ENCODE measurements around the gene PPP6R2.
"Not testable (repeated sequence)": the region's sequence is repeated elsewhere in the genome, so short reads cannot be mapped to it uniquely, and the experiment has no call there.

PPP6R2 gene

GRCh38 chr22:50371101-50371648, 28.0 kb downstream of the PPP6R2 start:
- no peak overlapping the region for H3K27ac ChIP-seq
- no peaks in the 10 kb centered on the region for H3K27me3 ChIP-seq (ENCODE audit: insufficient read depth, low read depth)
- no peaks in the 10 kb centered on the region for H3K36me3 ChIP-seq (ENCODE audit: insufficient read depth)
- no peak overlapping the region for H3K4me3 ChIP-seq (IDR thresholded peaks at IDR 0.05; ENCODE audit: insufficient read depth, low read depth, low read length)
- TF ChIP-seq, protein P1, sequence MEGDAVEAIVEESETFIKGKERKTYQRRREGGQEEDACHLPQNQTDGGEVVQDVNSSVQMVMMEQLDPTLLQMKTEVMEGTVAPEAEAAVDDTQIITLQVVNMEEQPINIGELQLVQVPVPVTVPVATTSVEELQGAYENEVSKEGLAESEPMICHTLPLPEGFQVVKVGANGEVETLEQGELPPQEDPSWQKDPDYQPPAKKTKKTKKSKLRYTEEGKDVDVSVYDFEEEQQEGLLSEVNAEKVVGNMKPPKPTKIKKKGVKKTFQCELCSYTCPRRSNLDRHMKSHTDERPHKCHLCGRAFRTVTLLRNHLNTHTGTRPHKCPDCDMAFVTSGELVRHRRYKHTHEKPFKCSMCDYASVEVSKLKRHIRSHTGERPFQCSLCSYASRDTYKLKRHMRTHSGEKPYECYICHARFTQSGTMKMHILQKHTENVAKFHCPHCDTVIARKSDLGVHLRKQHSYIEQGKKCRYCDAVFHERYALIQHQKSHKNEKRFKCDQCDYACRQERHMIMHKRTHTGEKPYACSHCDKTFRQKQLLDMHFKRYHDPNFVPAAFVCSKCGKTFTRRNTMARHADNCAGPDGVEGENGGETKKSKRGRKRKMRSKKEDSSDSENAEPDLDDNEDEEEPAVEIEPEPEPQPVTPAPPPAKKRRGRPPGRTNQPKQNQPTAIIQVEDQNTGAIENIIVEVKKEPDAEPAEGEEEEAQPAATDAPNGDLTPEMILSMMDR (conservative IDR thresholded peaks at IDR 0.05; ENCODE audit: low read depth, low read length): no peak
- H3K9ac ChIP-seq: no peak overlapping the region
- H4K20me1 ChIP-seq (ENCODE audit: insufficient read depth): no peaks in the 10 kb centered on the region
- H3K4me1 ChIP-seq (ENCODE audit: low read depth, poor library complexity, severe bottlenecking): no peaks in the 10 kb centered on the region
- 0 out of 2 replicates have a peak, but pooled peaks cover 6% of the 10 kb centered on the region for H3K79me2 ChIP-seq (ENCODE audit: insufficient read depth, low read depth)
- H2AFZ ChIP-seq (ENCODE audit: low read depth): no peak overlapping the region
- no peak overlapping the region for H3K4me2 ChIP-seq

DNA sequence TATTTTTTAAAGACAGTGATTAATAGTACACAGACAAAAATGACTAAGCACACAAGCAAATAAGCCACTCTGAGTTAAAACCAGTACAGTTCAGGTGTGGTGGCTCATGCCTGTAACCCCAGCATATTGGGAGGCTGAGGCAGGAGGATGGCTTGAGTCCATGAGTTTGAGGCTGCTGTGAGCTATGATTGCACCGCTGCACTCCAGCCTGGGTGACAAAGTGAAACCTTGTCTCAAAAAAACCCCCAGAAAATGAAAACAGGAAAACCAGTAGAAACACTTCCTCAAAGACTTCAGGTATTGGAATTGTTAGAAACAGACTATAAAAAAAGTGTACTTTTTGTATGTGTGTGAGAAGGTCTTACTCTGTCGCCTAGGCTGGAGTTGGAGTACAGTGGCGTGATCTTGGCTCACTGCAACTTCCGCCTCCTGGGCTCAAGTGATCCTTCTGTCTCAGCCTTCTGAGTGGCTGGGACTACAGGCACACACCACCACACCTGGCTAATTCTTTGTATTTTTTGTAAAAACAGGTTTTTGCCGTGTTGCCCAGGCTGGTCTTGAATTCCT, 33.0 kb downstream of the PPP6R2 start:
- Histone ChIP-seq H3K27me3 (ENCODE audit: insufficient read depth, low read depth) (no peaks in the 10 kb centered on the region), H3K4me3 (IDR thresholded peaks at IDR 0.05; ENCODE audit: insufficient read depth, low read depth, low read length) (no peak overlapping the region), H3K79me2 (ENCODE audit: insufficient read depth, low read depth) (no peaks in the 10 kb centered on the region), H3K4me2 (no peak overlapping the region), H3K4me1 (ENCODE audit: low read depth, poor library complexity, severe bottlenecking) (no peaks in the 10 kb centered on the region), H3K9ac (no peak overlapping the region), H4K20me1 (ENCODE audit: insufficient read depth) (no peaks in the 10 kb centered on the region), H3K27ac (no peak overlapping the region), H2AFZ (ENCODE audit: low read depth) (no peak overlapping the region), H3K36me3 (ENCODE audit: insufficient read depth) (no peaks in the 10 kb centered on the region)
- TF ChIP-seq, protein P1 (conservative IDR thresholded peaks at IDR 0.05; ENCODE audit: low read depth, low read length): no peak

DNA sequence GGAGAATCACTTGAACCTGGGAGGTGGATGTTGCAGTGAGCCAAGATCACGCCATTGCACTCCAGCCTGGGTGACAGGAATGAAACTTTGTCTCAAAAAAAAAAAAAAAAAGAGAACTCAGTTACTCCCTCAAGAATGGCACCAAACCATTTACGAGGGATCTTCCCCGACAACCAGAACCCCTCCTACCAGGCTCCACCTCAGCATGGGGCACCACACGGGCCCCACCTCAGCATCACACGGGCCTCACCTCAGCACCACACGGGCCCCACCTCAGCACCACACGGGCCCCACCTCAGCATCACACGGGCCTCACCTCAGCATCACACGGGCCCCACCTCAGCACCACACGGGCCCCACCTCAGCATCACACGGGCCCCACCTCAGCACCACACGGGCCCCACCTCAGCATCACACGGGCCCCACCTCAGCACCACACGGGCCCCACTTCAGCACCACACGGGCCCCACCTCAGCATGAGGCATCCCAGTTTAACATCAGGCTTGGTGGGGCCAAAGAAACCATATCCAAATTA, 38.0 kb downstream of the PPP6R2 start:
- H3K4me1 ChIP-seq (ENCODE audit: low read depth, poor library complexity, severe bottlenecking); H3K36me3 ChIP-seq (ENCODE audit: insufficient read depth); H3K27ac ChIP-seq; H2AFZ ChIP-seq (ENCODE audit: low read depth); H3K4me2 ChIP-seq; H3K4me3 ChIP-seq (IDR thresholded peaks at IDR 0.05; ENCODE audit: insufficient read depth, low read depth, low read length); H3K9ac ChIP-seq; H3K27me3 ChIP-seq (ENCODE audit: insufficient read depth, low read depth); H3K79me2 ChIP-seq (ENCODE audit: insufficient read depth, low read depth); H4K20me1 ChIP-seq (ENCODE audit: insufficient read depth): not testable (repeated sequence)

DNA sequence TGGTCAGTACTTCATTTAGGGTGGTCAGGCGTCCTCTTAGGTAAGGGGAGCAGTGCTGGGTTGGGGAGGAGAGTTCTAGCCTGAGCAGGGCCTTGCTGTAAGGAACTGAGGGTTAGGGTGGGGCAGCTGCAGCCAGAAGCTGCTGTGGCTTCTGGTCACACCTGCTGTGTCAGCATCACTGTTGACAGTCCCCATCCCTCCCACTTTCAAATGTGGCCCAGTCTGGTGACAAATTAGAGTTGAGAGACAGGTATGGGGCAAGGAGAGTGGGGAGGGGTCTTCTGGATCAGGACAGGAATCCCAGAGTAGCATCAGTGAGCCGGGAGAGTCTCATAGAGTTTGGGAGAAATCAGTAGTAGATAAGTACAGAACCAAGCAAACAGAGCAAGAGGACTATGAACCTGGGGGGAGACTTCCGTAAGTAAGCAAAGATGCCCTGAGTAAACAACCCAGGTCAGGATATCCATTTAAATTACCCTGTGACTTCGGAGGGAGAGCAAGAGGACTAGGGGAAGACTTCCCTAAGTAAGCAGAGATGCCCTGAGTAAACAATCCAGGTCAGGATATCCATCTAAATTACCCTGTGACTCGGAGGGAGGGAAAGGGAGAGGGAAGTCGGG, 53.7 kb downstream of the PPP6R2 start:
- Histone ChIP-seq H3K27ac (no peak overlapping the region), H3K36me3 (ENCODE audit: insufficient read depth) (no peaks in the 10 kb centered on the region), H3K4me1 (ENCODE audit: low read depth, poor library complexity, severe bottlenecking) (peaks cover 19% of the 10 kb centered on the region), H3K79me2 (ENCODE audit: insufficient read depth, low read depth) (no peaks in the 10 kb centered on the region), H3K4me3 (IDR thresholded peaks at IDR 0.05; ENCODE audit: insufficient read depth, low read depth, low read length) (no peak overlapping the region), H4K20me1 (ENCODE audit: insufficient read depth) (no peaks in the 10 kb centered on the region), H2AFZ (ENCODE audit: low read depth) (no peak overlapping the region), H3K4me2 (0 out of 2 replicates have a peak overlapping the region, but pooled peaks have one; percentile 33), H3K9ac (no peak overlapping the region), H3K27me3 (ENCODE audit: insufficient read depth, low read depth) (no peaks in the 10 kb centered on the region)
- TF ChIP-seq, protein P1 (conservative IDR thresholded peaks at IDR 0.05; ENCODE audit: low read depth, low read length): no peak

DNA sequence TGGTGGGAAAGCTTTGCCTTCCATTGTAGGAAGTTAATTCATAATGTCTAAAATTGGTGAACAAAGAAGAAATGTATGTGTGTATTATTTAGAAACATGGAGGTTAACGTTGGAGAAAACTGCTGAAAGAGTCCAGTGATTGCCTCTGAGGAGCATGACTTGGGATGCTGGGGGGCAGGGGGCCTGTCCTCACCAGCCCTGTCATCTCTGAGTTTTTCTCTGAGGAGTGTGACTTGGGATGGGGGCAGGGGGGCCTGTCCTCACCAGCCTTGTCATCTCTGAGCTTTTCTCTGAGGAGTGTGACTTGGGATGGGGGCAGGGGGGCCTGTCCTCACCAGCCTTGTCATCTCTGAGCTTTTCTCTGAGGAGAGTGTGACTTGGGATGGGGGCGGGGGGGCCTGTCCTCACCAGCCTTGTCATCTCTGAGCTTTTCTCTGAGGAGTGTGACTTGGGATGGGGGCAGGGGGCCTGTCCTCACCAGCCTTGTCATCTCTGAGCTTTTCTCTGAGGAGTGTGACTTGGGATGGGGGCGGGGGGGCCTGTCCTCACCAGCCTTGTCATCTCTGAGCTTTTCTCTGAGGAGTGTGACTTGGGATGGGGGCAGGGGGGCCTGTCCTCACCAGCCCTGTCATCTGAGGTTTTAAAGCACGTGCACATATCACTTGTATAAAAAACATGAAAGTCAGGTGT, 54.4 kb downstream of the PPP6R2 start:
- not testable (repeated sequence) for H4K20me1 ChIP-seq (ENCODE audit: insufficient read depth); H3K4me3 ChIP-seq (IDR thresholded peaks at IDR 0.05; ENCODE audit: insufficient read depth, low read depth, low read length); H3K9ac ChIP-seq; H3K79me2 ChIP-seq (ENCODE audit: insufficient read depth, low read depth); H3K4me2 ChIP-seq; H3K36me3 ChIP-seq (ENCODE audit: insufficient read depth); H3K27me3 ChIP-seq (ENCODE audit: insufficient read depth, low read depth); H2AFZ ChIP-seq (ENCODE audit: low read depth); H3K27ac ChIP-seq
- peaks cover 19% of the 10 kb centered on the region for H3K4me1 ChIP-seq (ENCODE audit: low read depth, poor library complexity, severe bottlenecking)
